Measurements from ENCODE around the gene ZNF674.

GRCh38 chrX:46569621-46570020 lies 24.4 kb upstream of the ZNF674 start:
- TF ChIP-seq CTCF (IDR thresholded peaks at IDR 0.05 in 8 of 11, conservative IDR thresholded peaks at IDR 0.05 in 3 of 11) (no peak), POLR2A (IDR thresholded peaks at IDR 0.05) (no peak)

Data from spleen (tissue), 7 donors.